SK-N-SH treated with all-trans-retinoic acid at 6 μM for 48 hours (cell line): ENCODE results near the gene GEMIN8.

ENCODE experiments used
- ARNTL ChIP-seq: fragments of 450-650 bp; formaldehyde crosslinking; IDR thresholded peaks from 2 replicates; pipeline ENCODE4 v1.5.0; 2020; ENCODE audit warnings: low read depth, mild to moderate bottlenecking, moderate library complexity, borderline replicate concordance
- CREB5 ChIP-seq: fragments of 250-450 bp; sonication (Bioruptor Pico); IDR thresholded peaks from 2 replicates; pipeline ENCODE4 v1.5.1; 2020; ENCODE audit warnings: low read depth, mild to moderate bottlenecking, moderate library complexity
- GLIS3 ChIP-seq: fragments of 250-450 bp; sonication (Bioruptor Pico); IDR thresholded peaks from 2 replicates; pipeline ENCODE4 v1.5.0; 2020; ENCODE audit warnings: mild to moderate bottlenecking, moderate library complexity
- OSR1 ChIP-seq: fragments of 250-450 bp; sonication (Bioruptor Pico); IDR thresholded peaks from 2 replicates; pipeline ENCODE4 v1.8.0; 2022; ENCODE audit warnings: moderate library complexity, mild to moderate bottlenecking, inconsistent platforms
- PATZ1 ChIP-seq: fragments of 250-450 bp; sonication (Bioruptor Pico); IDR thresholded peaks from 2 replicates; pipeline ENCODE4 v1.8.0; 2020; ENCODE audit warnings: mild to moderate bottlenecking, moderate library complexity, borderline replicate concordance
- PPARA ChIP-seq: fragments of 250-450 bp; sonication (Bioruptor Pico); IDR thresholded peaks from 2 replicates; pipeline ENCODE4 v1.5.0; 2020; ENCODE audit warnings: mild to moderate bottlenecking, borderline replicate concordance
- RARB ChIP-seq: fragments of 250-450 bp; sonication (Bioruptor Pico); IDR thresholded peaks from 2 replicates; pipeline ENCODE4 v1.8.0; 2021; ENCODE audit warnings: mild to moderate bottlenecking, moderate library complexity
- TOX ChIP-seq: fragments of 250-450 bp; sonication (Bioruptor Pico); IDR thresholded peaks from 2 replicates; pipeline ENCODE4 v1.8.0; 2021; ENCODE audit warnings: mild to moderate bottlenecking, moderate library complexity, borderline replicate concordance
- ZC3H10 ChIP-seq: fragments of 250-450 bp; sonication (Bioruptor Pico); IDR thresholded peaks from 2 replicates; pipeline ENCODE4 v1.5.1; 2021; ENCODE audit warnings: mild to moderate bottlenecking, moderate library complexity
- ZFP3 ChIP-seq: fragments of 250-450 bp; sonication (Bioruptor Pico); IDR thresholded peaks from 2 replicates; pipeline ENCODE4 v1.5.0; 2020; ENCODE audit warnings: mild to moderate bottlenecking, moderate library complexity
- ZNF565 ChIP-seq: fragments of 450-650 bp; formaldehyde crosslinking; conservative IDR thresholded peaks from 2 replicates; pipeline ENCODE4 v1.5.0; 2020; ENCODE audit warnings: low read depth, mild to moderate bottlenecking, moderate library complexity

- TF ChIP-seq RARB (CRISPR knock-in tag) (no peak), PATZ1 (CRISPR knock-in tag) (no peak), ARNTL (CRISPR knock-in tag) (no peak), OSR1 (CRISPR knock-in tag) (no peak), TOX (no peak), GLIS3 (CRISPR knock-in tag) (no peak), ZNF565 (no peak), ZFP3 (CRISPR knock-in tag) (no peak), ZC3H10 (CRISPR knock-in tag) (no peak), CREB5 (CRISPR knock-in tag) (no peak), PPARA (CRISPR knock-in tag) (no peak)
Observed at GRCh38 chrX:14073556-14073955, 43.9 kb upstream of the GEMIN8 start.
